ENCODE results near the gene CHCHD6.
A peak's percentile ranks its signal among the peaks of the same experiment; 100 is the strongest.

Gene CHCHD6

DNA sequence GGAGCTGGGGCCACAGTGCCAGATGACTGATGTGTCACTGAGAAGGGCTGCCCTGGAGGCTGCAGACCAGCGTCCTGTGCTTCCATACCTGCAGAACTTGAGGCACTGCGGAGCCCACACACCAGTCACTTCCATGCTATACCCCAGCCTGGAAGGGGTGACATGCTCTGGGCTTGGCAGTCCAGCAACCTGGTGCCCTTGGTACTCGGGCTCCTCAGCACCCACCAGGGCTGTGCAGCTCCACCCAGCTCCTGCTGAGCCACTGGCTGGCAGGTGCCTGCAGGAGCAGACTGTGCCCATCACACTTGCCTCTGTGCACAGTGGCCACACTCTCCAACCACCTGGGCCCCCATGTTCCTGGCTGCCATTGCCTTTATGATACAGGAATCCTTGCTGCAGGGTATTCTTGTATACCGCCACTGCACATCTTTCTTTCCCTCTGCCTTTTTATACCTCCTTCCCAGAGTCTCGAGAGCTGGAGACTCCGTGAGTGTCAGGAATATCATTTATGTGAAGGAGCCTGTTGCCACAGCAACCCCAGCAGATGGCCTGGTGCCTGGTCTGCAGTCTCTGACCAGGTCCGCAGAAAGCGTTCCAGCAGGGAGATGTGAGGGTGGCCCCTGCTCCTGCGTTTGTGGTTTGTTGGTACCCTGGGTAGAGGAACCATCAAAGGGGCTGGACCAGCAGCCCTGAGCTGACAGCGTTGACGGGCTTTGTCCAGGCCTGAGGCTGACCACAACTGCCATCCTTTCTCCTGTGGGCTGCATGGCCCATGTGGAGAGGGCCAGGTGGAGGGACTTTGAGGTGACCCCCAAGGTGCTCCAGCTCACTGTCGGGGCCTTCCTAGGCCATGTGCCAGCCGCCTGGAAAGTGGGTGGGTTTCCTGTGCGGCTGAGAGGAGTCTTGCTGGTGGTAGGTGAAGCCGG is 185.5 kb downstream of the CHCHD6 start:
- Histone ChIP-seq H2BK5ac (ENCODE audit: low read length) (no peak overlapping the region), H2BK12ac (ENCODE audit: low read length) (no peak overlapping the region), H2BK15ac (ENCODE audit: low read length) (no peak overlapping the region), H3K23ac (ENCODE audit: low read depth, low read length, poor library complexity) (no peak overlapping the region), H3K27me3 (ENCODE audit: control insufficient read depth in 3 of 3, insufficient read depth in 3 of 3, low read depth in 1 of 3, low read length in 3 of 3) (no peaks in the 10 kb centered on the region), H3K4me3 (ENCODE audit: low read length in 2 of 2) (peak overlapping the region in 1 of 2 donors; percentile 11), H4K8ac (ENCODE audit: low read depth, low read length) (peak overlapping the region; percentile 58), H3K4me2 (ENCODE audit: insufficient read depth, low read length, poor library complexity, severe bottlenecking) (no peak overlapping the region), H4K91ac (ENCODE audit: low read depth, low read length, poor library complexity) (no peak overlapping the region), H2AK5ac (ENCODE audit: low read depth, low read length) (no peak overlapping the region), H3K27ac (replicated peaks; ENCODE audit: low read length) (no peak overlapping the region), H2BK120ac (ENCODE audit: low read depth, low read length) (no peak overlapping the region), H3K9me3 (replicated peaks in 1 of 2; ENCODE audit: control insufficient read depth in 2 of 2, insufficient read depth in 1 of 2, low read depth in 1 of 2, low read length in 2 of 2) (no peaks in the 10 kb centered on the region), H3K4me1 (ENCODE audit: control insufficient read depth in 2 of 2, insufficient read depth in 1 of 2, low read depth in 1 of 2, low read length in 2 of 2) (peaks cover 0 to 2% of the 10 kb centered on the region in 2 donors), H2AFZ (ENCODE audit: low read length) (no peak overlapping the region), H3K79me1 (ENCODE audit: low read depth, low read length) (no peaks in the 10 kb centered on the region), H3K36me3 (replicated peaks in 1 of 2; ENCODE audit: control insufficient read depth in 2 of 2, insufficient read depth in 2 of 2, low read length in 2 of 2) (no peaks in the 10 kb centered on the region), H3K14ac (ENCODE audit: low read length) (peak overlapping the region; percentile 89), H3K9ac (ENCODE audit: low read depth, low read length, poor library complexity) (no peak overlapping the region), H3K4ac (ENCODE audit: low read length) (no peak overlapping the region), H3K18ac (ENCODE audit: low read length) (peak overlapping the region; percentile 33)
- no CpG with 5 or more reads among the region's 15 CpGs for WGBS, 2 donors (ENCODE audit: extremely low coverage in 2 of 2, insufficient read length in 2 of 2, insufficient replicate concordance in 1 of 2)
- DNase-seq (ENCODE audit: low spot score), result no peak

GRCh38 chr3:126891141-126891540 is 187.1 kb downstream of the CHCHD6 start:
- no peak overlapping the region for H3K4me2 ChIP-seq (ENCODE audit: insufficient read depth, low read length, poor library complexity, severe bottlenecking)
- no peak overlapping the region for H4K91ac ChIP-seq (ENCODE audit: low read depth, low read length, poor library complexity)
- whole genome bisulfite sequencing, 2 donors (ENCODE audit: extremely low coverage in 2 of 2, insufficient read length in 2 of 2, insufficient replicate concordance in 1 of 2), result no CpG with 5 or more reads among the region's 7 CpGs
- no peak for DNase-seq (ENCODE audit: low spot score)
- peaks cover 0 to 5% of the 10 kb centered on the region in 2 donors for H3K4me1 ChIP-seq (ENCODE audit: control insufficient read depth in 2 of 2, insufficient read depth in 1 of 2, low read depth in 1 of 2, low read length in 2 of 2)
- no peak overlapping the region for H3K27ac ChIP-seq (replicated peaks; ENCODE audit: low read length)
- H2BK120ac ChIP-seq (ENCODE audit: low read depth, low read length), result no peak overlapping the region
- H3K36me3 ChIP-seq (replicated peaks in 1 of 2; ENCODE audit: control insufficient read depth in 2 of 2, insufficient read depth in 2 of 2, low read length in 2 of 2), result no peaks in the 10 kb centered on the region
- H2BK5ac ChIP-seq (ENCODE audit: low read length), result peak overlapping the region; percentile 44
- H2AK5ac ChIP-seq (ENCODE audit: low read depth, low read length), result no peak overlapping the region
- no peak overlapping the region for H4K8ac ChIP-seq (ENCODE audit: low read depth, low read length)
- no peaks in the 10 kb centered on the region for H3K9me3 ChIP-seq (replicated peaks in 1 of 2; ENCODE audit: control insufficient read depth in 2 of 2, insufficient read depth in 1 of 2, low read depth in 1 of 2, low read length in 2 of 2)
- H3K9ac ChIP-seq (ENCODE audit: low read depth, low read length, poor library complexity), result no peak overlapping the region
- H3K4me3 ChIP-seq (ENCODE audit: low read length in 2 of 2), result peak overlapping the region in 1 of 2 donors; percentile 10
- no peak overlapping the region for H3K4ac ChIP-seq (ENCODE audit: low read length)
- no peak overlapping the region for H2BK12ac ChIP-seq (ENCODE audit: low read length)
- H2BK15ac ChIP-seq (ENCODE audit: low read length), result no peak overlapping the region
- H3K18ac ChIP-seq (ENCODE audit: low read length), result no peak overlapping the region
- no peaks in the 10 kb centered on the region for H3K27me3 ChIP-seq (ENCODE audit: control insufficient read depth in 3 of 3, insufficient read depth in 3 of 3, low read depth in 1 of 3, low read length in 3 of 3)
- H3K23ac ChIP-seq (ENCODE audit: low read depth, low read length, poor library complexity), result no peak overlapping the region
- H3K79me1 ChIP-seq (ENCODE audit: low read depth, low read length), result no peaks in the 10 kb centered on the region
- H3K14ac ChIP-seq (ENCODE audit: low read length), result no peak overlapping the region
- H2AFZ ChIP-seq (ENCODE audit: low read length), result no peak overlapping the region

- no peak overlapping the region for H3K4me3 ChIP-seq (ENCODE audit: low read length in 2 of 2)
- H2AK5ac ChIP-seq (ENCODE audit: low read depth, low read length), result no peak overlapping the region
- no peak for DNase-seq (ENCODE audit: low spot score)
- H3K23ac ChIP-seq (ENCODE audit: low read depth, low read length, poor library complexity), result no peak overlapping the region
- H2BK5ac ChIP-seq (ENCODE audit: low read length), result no peak overlapping the region
- no peak overlapping the region for H3K9ac ChIP-seq (ENCODE audit: low read depth, low read length, poor library complexity)
- H2BK15ac ChIP-seq (ENCODE audit: low read length), result no peak overlapping the region
- no peak overlapping the region for H3K18ac ChIP-seq (ENCODE audit: low read length)
- no CpG with 5 or more reads among the region's 10 CpGs for WGBS, 2 donors (ENCODE audit: extremely low coverage in 2 of 2, insufficient read length in 2 of 2, insufficient replicate concordance in 1 of 2)
- H3K4me2 ChIP-seq (ENCODE audit: insufficient read depth, low read length, poor library complexity, severe bottlenecking), result no peak overlapping the region
- H2AFZ ChIP-seq (ENCODE audit: low read length), result no peak overlapping the region
- H3K4me1 ChIP-seq (ENCODE audit: control insufficient read depth in 2 of 2, insufficient read depth in 1 of 2, low read depth in 1 of 2, low read length in 2 of 2), result peaks cover 0 to 5% of the 10 kb centered on the region in 2 donors
- no peaks in the 10 kb centered on the region for H3K79me1 ChIP-seq (ENCODE audit: low read depth, low read length)
- H3K27me3 ChIP-seq (ENCODE audit: control insufficient read depth in 3 of 3, insufficient read depth in 3 of 3, low read depth in 1 of 3, low read length in 3 of 3), result no peaks in the 10 kb centered on the region
- H2BK120ac ChIP-seq (ENCODE audit: low read depth, low read length), result no peak overlapping the region
- H2BK12ac ChIP-seq (ENCODE audit: low read length), result no peak overlapping the region
- no peaks in the 10 kb centered on the region for H3K9me3 ChIP-seq (replicated peaks in 1 of 2; ENCODE audit: control insufficient read depth in 2 of 2, insufficient read depth in 1 of 2, low read depth in 1 of 2, low read length in 2 of 2)
- H3K4ac ChIP-seq (ENCODE audit: low read length), result no peak overlapping the region
- no peak overlapping the region for H3K27ac ChIP-seq (replicated peaks; ENCODE audit: low read length)
- no peak overlapping the region for H4K91ac ChIP-seq (ENCODE audit: low read depth, low read length, poor library complexity)
- no peak overlapping the region for H4K8ac ChIP-seq (ENCODE audit: low read depth, low read length)
- H3K14ac ChIP-seq (ENCODE audit: low read length), result no peak overlapping the region
- no peaks in the 10 kb centered on the region for H3K36me3 ChIP-seq (replicated peaks in 1 of 2; ENCODE audit: control insufficient read depth in 2 of 2, insufficient read depth in 2 of 2, low read length in 2 of 2)
These were observed 187.8 kb downstream of the CHCHD6 start for GRCh38 chr3:126891791-126892190.

DNA sequence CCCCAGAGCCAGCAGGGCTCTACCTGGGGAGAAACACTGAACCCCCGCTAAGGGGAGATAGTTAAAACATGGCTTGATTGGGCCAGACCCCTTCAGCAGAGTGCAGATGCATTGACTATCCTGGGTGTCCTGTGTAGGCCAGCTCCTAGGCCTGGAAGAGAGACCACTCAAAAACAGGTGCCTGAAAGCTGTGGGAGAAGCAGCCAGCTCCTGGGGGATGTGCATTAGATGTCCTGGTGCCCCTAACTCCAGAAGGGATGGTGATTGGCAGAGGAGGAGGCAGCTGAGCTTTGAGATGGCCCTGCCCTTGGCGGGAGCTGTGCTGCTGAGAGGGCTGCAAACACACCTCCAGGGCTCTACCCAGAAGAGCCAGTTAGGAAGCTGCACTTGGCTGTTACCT is 189.6 kb downstream of the CHCHD6 start:
- H2BK120ac ChIP-seq (ENCODE audit: low read depth, low read length), result no peak overlapping the region
- no peak overlapping the region for H3K14ac ChIP-seq (ENCODE audit: low read length)
- no peak overlapping the region for H2BK5ac ChIP-seq (ENCODE audit: low read length)
- H4K91ac ChIP-seq (ENCODE audit: low read depth, low read length, poor library complexity), result no peak overlapping the region
- DNase-seq (ENCODE audit: low spot score), result no peak
- H2BK12ac ChIP-seq (ENCODE audit: low read length), result no peak overlapping the region
- no CpG with 5 or more reads among the region's 2 CpGs for WGBS, 2 donors (ENCODE audit: extremely low coverage in 2 of 2, insufficient read length in 2 of 2, insufficient replicate concordance in 1 of 2)
- no peaks in the 10 kb centered on the region for H3K79me1 ChIP-seq (ENCODE audit: low read depth, low read length)
- H2AFZ ChIP-seq (ENCODE audit: low read length), result no peak overlapping the region
- no peaks in the 10 kb centered on the region for H3K27me3 ChIP-seq (ENCODE audit: control insufficient read depth in 3 of 3, insufficient read depth in 3 of 3, low read depth in 1 of 3, low read length in 3 of 3)
- no peak overlapping the region for H2AK5ac ChIP-seq (ENCODE audit: low read depth, low read length)
- no peak overlapping the region for H3K4ac ChIP-seq (ENCODE audit: low read length)
- H4K8ac ChIP-seq (ENCODE audit: low read depth, low read length), result no peak overlapping the region
- H3K4me1 ChIP-seq (ENCODE audit: control insufficient read depth in 2 of 2, insufficient read depth in 1 of 2, low read depth in 1 of 2, low read length in 2 of 2), result peaks cover 0 to 6% of the 10 kb centered on the region in 2 donors
- H3K27ac ChIP-seq (replicated peaks; ENCODE audit: low read length), result no peak overlapping the region
- no peak overlapping the region for H3K4me2 ChIP-seq (ENCODE audit: insufficient read depth, low read length, poor library complexity, severe bottlenecking)
- no peaks in the 10 kb centered on the region for H3K36me3 ChIP-seq (replicated peaks in 1 of 2; ENCODE audit: control insufficient read depth in 2 of 2, insufficient read depth in 2 of 2, low read length in 2 of 2)
- no peaks in the 10 kb centered on the region for H3K9me3 ChIP-seq (replicated peaks in 1 of 2; ENCODE audit: control insufficient read depth in 2 of 2, insufficient read depth in 1 of 2, low read depth in 1 of 2, low read length in 2 of 2)
- no peak overlapping the region for H3K4me3 ChIP-seq (ENCODE audit: low read length in 2 of 2)
- H3K18ac ChIP-seq (ENCODE audit: low read length), result no peak overlapping the region
- H3K9ac ChIP-seq (ENCODE audit: low read depth, low read length, poor library complexity), result no peak overlapping the region
- H2BK15ac ChIP-seq (ENCODE audit: low read length), result no peak overlapping the region
- no peak overlapping the region for H3K23ac ChIP-seq (ENCODE audit: low read depth, low read length, poor library complexity)
